ENCODE data around the gene PITRM1.
"Not testable (repeated sequence)": the region's sequence is repeated elsewhere in the genome, so short reads cannot be mapped to it uniquely, and the experiment has no call there.

PITRM1 gene

GRCh38 chr10:3110782-3111620 lies 61.6 kb downstream of the PITRM1 start:
- Histone ChIP-seq H3K9me3 (ENCODE audit: control insufficient read depth, low read length) (no peaks in the 10 kb centered on the region), H3K4me1 (ENCODE audit: control insufficient read depth, insufficient read depth, low read length) (no peaks in the 10 kb centered on the region), H3K27me3 (ENCODE audit: control insufficient read depth, insufficient read depth, low read length, poor library complexity, severe bottlenecking) (no peaks in the 10 kb centered on the region), H3K4me3 (ENCODE audit: insufficient read depth, low read depth, low read length) (no peak overlapping the region), H3K27ac (ENCODE audit: insufficient read depth, low read depth, low read length, poor library complexity, severe bottlenecking) (no peak overlapping the region), H3K36me3 (ENCODE audit: control insufficient read depth, insufficient read depth, low read length) (peaks cover 33% of the 10 kb centered on the region)
- WGBS, 2 experiments, result 92 to 94% methylated on average over 9 of the region's 9 CpGs

GRCh38 chr10:3109633-3110032 lies 62.9 kb downstream of the PITRM1 start:
- H3K4me3 ChIP-seq (ENCODE audit: insufficient read depth, low read depth, low read length), result no peak overlapping the region
- WGBS, 2 experiments, result 91% methylated on average over 11 to 12 of the region's 12 CpGs
- peaks cover 41% of the 10 kb centered on the region for H3K36me3 ChIP-seq (ENCODE audit: control insufficient read depth, insufficient read depth, low read length)
- no peaks in the 10 kb centered on the region for H3K27me3 ChIP-seq (ENCODE audit: control insufficient read depth, insufficient read depth, low read length, poor library complexity, severe bottlenecking)
- H3K4me1 ChIP-seq (ENCODE audit: control insufficient read depth, insufficient read depth, low read length), result no peaks in the 10 kb centered on the region
- H3K27ac ChIP-seq (ENCODE audit: insufficient read depth, low read depth, low read length, poor library complexity, severe bottlenecking), result no peak overlapping the region
- H3K9me3 ChIP-seq (ENCODE audit: control insufficient read depth, low read length), result no peaks in the 10 kb centered on the region

GRCh38 chr10:3109196-3109595 lies 63.4 kb downstream of the PITRM1 start:
- Histone ChIP-seq H3K9me3 (ENCODE audit: control insufficient read depth, low read length) (no peaks in the 10 kb centered on the region), H3K27ac (ENCODE audit: insufficient read depth, low read depth, low read length, poor library complexity, severe bottlenecking) (no peak overlapping the region), H3K4me3 (ENCODE audit: insufficient read depth, low read depth, low read length) (no peak overlapping the region), H3K4me1 (ENCODE audit: control insufficient read depth, insufficient read depth, low read length) (no peaks in the 10 kb centered on the region), H3K36me3 (ENCODE audit: control insufficient read depth, insufficient read depth, low read length) (peaks cover 41% of the 10 kb centered on the region), H3K27me3 (ENCODE audit: control insufficient read depth, insufficient read depth, low read length, poor library complexity, severe bottlenecking) (no peaks in the 10 kb centered on the region)
- 96 to 97% methylated on average over 21 of the region's 21 CpGs for WGBS, 2 experiments

- WGBS, 2 experiments, result 96 to 97% methylated on average over 21 of the region's 21 CpGs
- H3K9me3 ChIP-seq (ENCODE audit: control insufficient read depth, low read length), result no peaks in the 10 kb centered on the region
- H3K4me1 ChIP-seq (ENCODE audit: control insufficient read depth, insufficient read depth, low read length), result no peaks in the 10 kb centered on the region
- H3K36me3 ChIP-seq (ENCODE audit: control insufficient read depth, insufficient read depth, low read length), result peaks cover 41% of the 10 kb centered on the region
- no peak overlapping the region for H3K27ac ChIP-seq (ENCODE audit: insufficient read depth, low read depth, low read length, poor library complexity, severe bottlenecking)
- H3K27me3 ChIP-seq (ENCODE audit: control insufficient read depth, insufficient read depth, low read length, poor library complexity, severe bottlenecking), result no peaks in the 10 kb centered on the region
- no peak overlapping the region for H3K4me3 ChIP-seq (ENCODE audit: insufficient read depth, low read depth, low read length)
Observed at GRCh38 chr10:3108575-3109105, 63.9 kb downstream of the PITRM1 start.

GRCh38 chr10:3108033-3108432 lies 64.5 kb downstream of the PITRM1 start:
- no peak overlapping the region for H3K4me3 ChIP-seq (ENCODE audit: insufficient read depth, low read depth, low read length)
- H3K27me3 ChIP-seq (ENCODE audit: control insufficient read depth, insufficient read depth, low read length, poor library complexity, severe bottlenecking), result no peaks in the 10 kb centered on the region
- WGBS, 2 experiments, result 91 to 93% methylated on average over 8 of the region's 8 CpGs
- H3K4me1 ChIP-seq (ENCODE audit: control insufficient read depth, insufficient read depth, low read length), result no peaks in the 10 kb centered on the region
- H3K9me3 ChIP-seq (ENCODE audit: control insufficient read depth, low read length), result no peaks in the 10 kb centered on the region
- H3K27ac ChIP-seq (ENCODE audit: insufficient read depth, low read depth, low read length, poor library complexity, severe bottlenecking), result no peak overlapping the region
- H3K36me3 ChIP-seq (ENCODE audit: control insufficient read depth, insufficient read depth, low read length), result peaks cover 38% of the 10 kb centered on the region

- no peaks in the 10 kb centered on the region for H3K9me3 ChIP-seq (ENCODE audit: control insufficient read depth, low read length)
- H3K27me3 ChIP-seq (ENCODE audit: control insufficient read depth, insufficient read depth, low read length, poor library complexity, severe bottlenecking), result no peaks in the 10 kb centered on the region
- H3K4me1 ChIP-seq (ENCODE audit: control insufficient read depth, insufficient read depth, low read length), result no peaks in the 10 kb centered on the region
- no peak overlapping the region for H3K4me3 ChIP-seq (ENCODE audit: insufficient read depth, low read depth, low read length)
- H3K36me3 ChIP-seq (ENCODE audit: control insufficient read depth, insufficient read depth, low read length), result peaks cover 37% of the 10 kb centered on the region
- H3K27ac ChIP-seq (ENCODE audit: insufficient read depth, low read depth, low read length, poor library complexity, severe bottlenecking), result no peak overlapping the region
- 94 to 95% methylated on average over 22 of the region's 22 CpGs for WGBS, 2 experiments
Observed at GRCh38 chr10:3107426-3107961, 65.1 kb downstream of the PITRM1 start.

- 91 to 92% methylated on average over 5 of the region's 5 CpGs for WGBS, 2 experiments
- H3K4me1 ChIP-seq (ENCODE audit: control insufficient read depth, insufficient read depth, low read length), result no peaks in the 10 kb centered on the region
- H3K27ac ChIP-seq (ENCODE audit: insufficient read depth, low read depth, low read length, poor library complexity, severe bottlenecking), result no peak overlapping the region
- H3K36me3 ChIP-seq (ENCODE audit: control insufficient read depth, insufficient read depth, low read length), result peaks cover 37% of the 10 kb centered on the region
- no peaks in the 10 kb centered on the region for H3K27me3 ChIP-seq (ENCODE audit: control insufficient read depth, insufficient read depth, low read length, poor library complexity, severe bottlenecking)
- H3K4me3 ChIP-seq (ENCODE audit: insufficient read depth, low read depth, low read length), result no peak overlapping the region
- H3K9me3 ChIP-seq (ENCODE audit: control insufficient read depth, low read length), result no peaks in the 10 kb centered on the region
Observed at GRCh38 chr10:3106928-3107425, 65.6 kb downstream of the PITRM1 start.

- peaks cover 42% of the 10 kb centered on the region for H3K36me3 ChIP-seq (ENCODE audit: control insufficient read depth, insufficient read depth, low read length)
- not testable (repeated sequence) for H3K4me1 ChIP-seq (ENCODE audit: control insufficient read depth, insufficient read depth, low read length); H3K9me3 ChIP-seq (ENCODE audit: control insufficient read depth, low read length); H3K27me3 ChIP-seq (ENCODE audit: control insufficient read depth, insufficient read depth, low read length, poor library complexity, severe bottlenecking); H3K27ac ChIP-seq (ENCODE audit: insufficient read depth, low read depth, low read length, poor library complexity, severe bottlenecking); H3K4me3 ChIP-seq (ENCODE audit: insufficient read depth, low read depth, low read length)
- 97 to 98% methylated on average over 5 to 6 of the region's 10 CpGs for WGBS, 2 experiments
Observed at GRCh38 chr10:3106328-3106727, 66.3 kb downstream of the PITRM1 start.

GRCh38 chr10:3105905-3106304 lies 66.7 kb downstream of the PITRM1 start:
- WGBS, 2 experiments, result 87% methylated on average over 12 of the region's 20 CpGs
- Histone ChIP-seq H3K4me1 (ENCODE audit: control insufficient read depth, insufficient read depth, low read length) (no peaks in the 10 kb centered on the region), H3K36me3 (ENCODE audit: control insufficient read depth, insufficient read depth, low read length) (peaks cover 43% of the 10 kb centered on the region), H3K4me3 (ENCODE audit: insufficient read depth, low read depth, low read length) (no peak overlapping the region), H3K9me3 (ENCODE audit: control insufficient read depth, low read length) (no peaks in the 10 kb centered on the region), H3K27ac (ENCODE audit: insufficient read depth, low read depth, low read length, poor library complexity, severe bottlenecking) (no peak overlapping the region), H3K27me3 (ENCODE audit: control insufficient read depth, insufficient read depth, low read length, poor library complexity, severe bottlenecking) (no peaks in the 10 kb centered on the region)

GRCh38 chr10:3105166-3105565 lies 67.4 kb downstream of the PITRM1 start:
- no peaks in the 10 kb centered on the region for H3K27me3 ChIP-seq (ENCODE audit: control insufficient read depth, insufficient read depth, low read length, poor library complexity, severe bottlenecking)
- no peak overlapping the region for H3K27ac ChIP-seq (ENCODE audit: insufficient read depth, low read depth, low read length, poor library complexity, severe bottlenecking)
- H3K4me1 ChIP-seq (ENCODE audit: control insufficient read depth, insufficient read depth, low read length), result no peaks in the 10 kb centered on the region
- H3K9me3 ChIP-seq (ENCODE audit: control insufficient read depth, low read length), result no peaks in the 10 kb centered on the region
- WGBS, 2 experiments, result 90 to 92% methylated on average over 20 of the region's 20 CpGs
- H3K4me3 ChIP-seq (ENCODE audit: insufficient read depth, low read depth, low read length), result no peak overlapping the region
- peaks cover 39% of the 10 kb centered on the region for H3K36me3 ChIP-seq (ENCODE audit: control insufficient read depth, insufficient read depth, low read length)

Data from ectodermal cell (in vitro differentiated cells).